Panc1 (cell line): ENCODE results near the gene MLLT3.

Experiments used
- CTCF ChIP-seq: fragments of 450-650 bp; IDR thresholded peaks from 2 replicates; pipeline ENCODE4 v1.5.1; 2017; ENCODE audit warnings: mild to moderate bottlenecking
- POLR2AphosphoS5 ChIP-seq: IDR thresholded peaks from 2 replicates; pipeline ENCODE4 v1.6.1; 2012; ENCODE audit warnings: mild to moderate bottlenecking, low read depth, low read length, moderate library complexity
- REST ChIP-seq, 2 experiments: IDR thresholded peaks; 2 replicates each; pipeline ENCODE4 v1.6.1; 2011 to 2012; ENCODE audit warnings: low read depth in 2 of 2, control low read depth in 1 of 2, low read length in 1 of 2, mild to moderate bottlenecking in 1 of 2, moderate library complexity in 1 of 2; ENCODE audit not compliant: insufficient read depth in 1 of 2
- SIN3A ChIP-seq: IDR thresholded peaks from 2 replicates; pipeline ENCODE4 v1.6.1; 2012; ENCODE audit warnings: low read depth, mild to moderate bottlenecking, low read length, moderate library complexity, borderline replicate concordance; ENCODE audit not compliant: insufficient read depth

- TF ChIP-seq CTCF (no peak), SIN3A (no peak), POLR2AphosphoS5 (no peak), REST (IDR thresholded peaks at IDR 0.05; ENCODE audit: insufficient read depth in 1 of 2, low read depth in 2 of 2, low read length in 1 of 2) (no peak)
Observed at GRCh38 chr9:20579524-20580314, 42.6 kb downstream of the MLLT3 start.
